Left renal pelvis (tissue), 4 donors: ENCODE results near the gene FGB. TPM values are rescaled to one million over a fixed set of nuclear protein-coding genes. Genes with fewer than 3 reads are reported as not detected.

Experiments used
- DNase-seq, 4 donors: peaks; one replicate each; pipeline ENCODE4 v3.0.0-alpha.2; 2013; ENCODE audit warnings: low read depth in 4 of 4, low spot score in 3 of 4
- polyA plus RNA-seq, 4 donors: library from polyadenylated mRNA; unstranded; fragments of 120-200 nt; gene quantifications; one replicate each; pipeline ENCODE4 v1.2.1, GENCODE V29; 2013; ENCODE audit not compliant: insufficient read length in 4 of 4

Gene FGB
- polyA plus RNA-seq, 4 donors: 5.5 to 122 (median 21.1) TPM

DNA sequence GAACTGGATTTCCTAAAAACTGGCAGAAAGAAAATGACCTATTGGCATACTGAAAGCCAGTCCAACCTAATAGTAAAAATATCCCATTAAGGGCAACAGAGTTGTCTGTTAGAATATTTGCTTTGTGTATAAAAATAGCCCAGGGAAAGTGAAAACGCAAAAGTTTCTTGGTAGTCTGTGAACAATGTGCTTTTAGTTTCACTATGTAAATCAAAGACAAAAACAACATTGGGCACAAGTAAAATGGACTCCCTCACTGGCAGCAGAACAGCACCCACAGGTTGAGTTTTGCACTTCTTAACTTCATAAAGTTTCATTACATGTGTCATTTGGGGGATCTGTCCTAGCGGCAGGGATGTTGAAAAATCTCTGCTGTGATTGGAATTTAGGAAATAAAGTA is 53.9 kb downstream of the FGB start:
- DNase-seq: no peak

DNA sequence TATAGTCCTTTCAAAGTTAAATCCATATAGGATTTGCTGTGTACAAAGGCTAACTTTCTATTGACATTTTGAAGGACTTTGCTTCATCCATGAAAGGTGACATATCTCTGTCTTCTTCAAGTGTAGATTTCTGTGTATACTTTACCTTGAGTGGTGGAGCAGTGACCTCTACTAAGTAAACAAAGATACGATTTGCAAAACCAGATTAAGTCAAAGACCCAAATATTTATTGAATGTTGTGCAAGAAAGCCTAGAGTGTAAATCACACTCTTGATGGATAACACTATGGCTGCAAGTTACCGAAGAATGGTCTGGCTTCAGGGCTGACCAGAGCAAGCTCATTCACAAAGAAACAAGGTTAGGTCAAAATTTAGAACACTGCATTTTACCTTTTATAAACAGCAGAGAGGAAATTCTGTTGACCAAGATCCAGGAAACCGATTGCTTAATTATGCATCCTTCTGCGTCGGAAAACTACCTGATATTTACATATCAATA is 55.1 kb downstream of the FGB start:
- DNase-seq: no peak

GRCh38 chr4:154618708-154619315 is 56.0 kb downstream of the FGB start:
- no peak for DNase-seq

DNA sequence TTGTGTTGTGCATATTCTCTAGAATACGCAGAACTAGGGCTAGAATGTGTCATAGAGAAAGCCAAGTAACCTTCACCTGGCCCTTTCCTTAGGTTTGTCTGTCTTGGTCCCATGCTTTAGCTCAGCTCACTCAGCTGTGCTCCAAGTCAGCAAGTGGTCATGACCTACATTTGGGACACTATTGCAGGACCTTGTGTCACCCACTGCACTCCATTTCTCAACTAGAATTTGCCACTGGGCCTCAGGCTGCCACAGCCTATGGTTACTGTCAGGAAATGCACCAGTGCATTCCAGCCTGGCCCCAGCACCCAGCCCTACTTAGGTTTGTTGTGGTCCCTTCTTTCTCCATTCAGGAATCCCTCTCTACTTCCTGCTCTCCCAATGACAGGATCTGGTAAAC is 57.3 kb downstream of the FGB start:
- DNase-seq: no peak

Other genes with a start within 250 kb of the FGB start
- gene DCHS2, start 71.2 kb upstream of the FGB start, polyA plus RNA-seq: 10 to 100 TPM in 1 of 4 donors, 1 to 10 TPM in 3; 6.3 to 26.0 (median 8.1) TPM
- 100 to 1,000 TPM in 3 of 4 donors, 10 to 100 TPM in 1; 88.4 to 132 (median 110) TPM for gene PLRG1, start 12.6 kb upstream of the FGB start, polyA plus RNA-seq
- 10 to 100 TPM in 1 of 4 donors, 1 to 10 TPM in 1, not detected in 2; 1.2 to 25.6 TPM for gene FGA, start 27.7 kb downstream of the FGB start, polyA plus RNA-seq
- gene FGG, start 49.6 kb downstream of the FGB start, polyA plus RNA-seq: 10 to 100 TPM in 1 of 4 donors, under 1 TPM in 1, not detected in 2; 0.27 to 25.0 TPM
- gene LRAT, start 181.0 kb downstream of the FGB start, polyA plus RNA-seq: under 1 TPM; 0.70 to 0.98 (median 0.88) TPM
- under 1 TPM; 0.05 to 0.13 (median 0.09) TPM for gene RBM46, start 218.3 kb downstream of the FGB start, polyA plus RNA-seq